ENCODE data around the gene LIPH.

LIPH gene

DNA sequence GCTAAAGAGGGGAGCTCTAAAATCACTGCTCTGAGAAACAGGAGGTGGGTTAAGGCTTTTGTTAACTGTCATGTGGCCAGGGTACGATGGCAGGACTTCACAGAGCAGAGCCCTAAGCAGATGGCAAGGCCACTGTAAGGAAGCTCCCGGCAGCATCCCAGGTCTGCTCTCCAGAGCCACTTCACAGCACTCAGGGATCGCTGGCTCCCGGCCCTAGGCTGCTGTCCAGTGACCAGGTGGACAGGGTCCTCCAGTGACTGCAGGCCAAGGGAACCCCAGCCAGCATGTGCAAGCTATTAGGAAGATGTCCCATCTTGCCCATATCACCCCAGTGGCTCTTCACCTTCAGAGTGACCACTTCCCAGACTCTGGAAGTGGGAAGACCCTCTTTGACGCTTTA lies 63.9 kb downstream of the LIPH start:
- Histone ChIP-seq H3K9me2 (replicated peaks; ENCODE audit: control insufficient read depth, low read length) (no peaks in the 10 kb centered on the region), H3K4me3 (ENCODE audit: low read length) (no peak overlapping the region), H3K9me3 (ENCODE audit: control insufficient read depth, insufficient read depth, low read length) (no peaks in the 10 kb centered on the region), H3K36me3 (ENCODE audit: control insufficient read depth, low read length) (peaks cover 29% of the 10 kb centered on the region), H3K4me2 (ENCODE audit: low read length) (no peak overlapping the region), H3K79me2 (ENCODE audit: control insufficient read depth, low read length) (no peaks in the 10 kb centered on the region), H3F3A (ENCODE audit: control insufficient read depth, insufficient read depth) (no peaks in the 10 kb centered on the region), H4K20me1 (ENCODE audit: control insufficient read depth, insufficient read depth, low read depth, low read length) (no peaks in the 10 kb centered on the region), H3K27ac (ENCODE audit: low read depth, low read length) (no peak overlapping the region), H3K4me1 (ENCODE audit: control insufficient read depth, low read length) (no peaks in the 10 kb centered on the region), H3K27me3 (ENCODE audit: control insufficient read depth, low read length) (no peaks in the 10 kb centered on the region)
- no peak for TF ChIP-seq EZH2phosphoT487 (IDR thresholded peaks at IDR 0.05; ENCODE audit: borderline replicate concordance, low read length)
- TF ChIP-seq, protein P1, sequence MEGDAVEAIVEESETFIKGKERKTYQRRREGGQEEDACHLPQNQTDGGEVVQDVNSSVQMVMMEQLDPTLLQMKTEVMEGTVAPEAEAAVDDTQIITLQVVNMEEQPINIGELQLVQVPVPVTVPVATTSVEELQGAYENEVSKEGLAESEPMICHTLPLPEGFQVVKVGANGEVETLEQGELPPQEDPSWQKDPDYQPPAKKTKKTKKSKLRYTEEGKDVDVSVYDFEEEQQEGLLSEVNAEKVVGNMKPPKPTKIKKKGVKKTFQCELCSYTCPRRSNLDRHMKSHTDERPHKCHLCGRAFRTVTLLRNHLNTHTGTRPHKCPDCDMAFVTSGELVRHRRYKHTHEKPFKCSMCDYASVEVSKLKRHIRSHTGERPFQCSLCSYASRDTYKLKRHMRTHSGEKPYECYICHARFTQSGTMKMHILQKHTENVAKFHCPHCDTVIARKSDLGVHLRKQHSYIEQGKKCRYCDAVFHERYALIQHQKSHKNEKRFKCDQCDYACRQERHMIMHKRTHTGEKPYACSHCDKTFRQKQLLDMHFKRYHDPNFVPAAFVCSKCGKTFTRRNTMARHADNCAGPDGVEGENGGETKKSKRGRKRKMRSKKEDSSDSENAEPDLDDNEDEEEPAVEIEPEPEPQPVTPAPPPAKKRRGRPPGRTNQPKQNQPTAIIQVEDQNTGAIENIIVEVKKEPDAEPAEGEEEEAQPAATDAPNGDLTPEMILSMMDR (IDR thresholded peaks at IDR 0.05; ENCODE audit: low read depth, low read length, poor library complexity, severe bottlenecking), result no peak

- no peaks in the 10 kb centered on the region for H3K79me2 ChIP-seq (ENCODE audit: control insufficient read depth, low read length)
- H3K4me1 ChIP-seq (ENCODE audit: control insufficient read depth, low read length), result peaks cover 5% of the 10 kb centered on the region
- no peaks in the 10 kb centered on the region for H3K27me3 ChIP-seq (ENCODE audit: control insufficient read depth, low read length)
- no peak overlapping the region for H3K4me2 ChIP-seq (ENCODE audit: low read length)
- no peaks in the 10 kb centered on the region for H3F3A ChIP-seq (ENCODE audit: control insufficient read depth, insufficient read depth)
- H3K9me3 ChIP-seq (ENCODE audit: control insufficient read depth, insufficient read depth, low read length), result no peaks in the 10 kb centered on the region
- H3K4me3 ChIP-seq (ENCODE audit: low read length), result no peak overlapping the region
- no peaks in the 10 kb centered on the region for H3K9me2 ChIP-seq (replicated peaks; ENCODE audit: control insufficient read depth, low read length)
- peaks cover 15% of the 10 kb centered on the region for H3K36me3 ChIP-seq (ENCODE audit: control insufficient read depth, low read length)
- no peak overlapping the region for H3K27ac ChIP-seq (ENCODE audit: low read depth, low read length)
- no peak for TF ChIP-seq EZH2phosphoT487 (IDR thresholded peaks at IDR 0.05; ENCODE audit: borderline replicate concordance, low read length)
- TF ChIP-seq, protein P1 (IDR thresholded peaks at IDR 0.05; ENCODE audit: low read depth, low read length, poor library complexity, severe bottlenecking), result no peak
- H4K20me1 ChIP-seq (ENCODE audit: control insufficient read depth, insufficient read depth, low read depth, low read length), result no peaks in the 10 kb centered on the region
These were observed 66.0 kb downstream of the LIPH start for GRCh38 chr3:185486394-185486793.

DNA sequence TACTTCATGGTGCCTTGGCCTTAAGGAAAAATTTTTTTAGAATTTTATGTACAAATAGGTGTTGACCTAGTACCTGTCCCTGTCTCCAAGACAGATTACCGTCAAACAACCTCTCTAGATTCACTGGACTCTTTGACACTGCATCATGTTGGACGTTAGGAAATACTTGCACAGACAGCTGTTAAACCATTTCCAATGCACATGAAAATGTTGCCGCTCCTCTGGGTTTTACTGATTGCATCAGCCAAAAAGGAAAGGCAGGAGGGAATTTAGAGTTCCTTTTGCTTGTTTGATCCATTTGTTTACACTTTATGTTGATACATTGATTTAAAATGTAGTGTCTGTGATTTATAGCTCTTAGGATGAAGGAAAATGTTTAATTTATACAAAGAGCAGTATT lies 68.1 kb downstream of the LIPH start:
- H3K4me3 ChIP-seq (ENCODE audit: low read length), result no peak overlapping the region
- H3K36me3 ChIP-seq (ENCODE audit: control insufficient read depth, low read length), result peaks cover 2% of the 10 kb centered on the region; the same call in 1 of the 2 replicates
- peaks cover 5% of the 10 kb centered on the region for H3K4me1 ChIP-seq (ENCODE audit: control insufficient read depth, low read length)
- no peaks in the 10 kb centered on the region for H3K79me2 ChIP-seq (ENCODE audit: control insufficient read depth, low read length)
- H3K9me3 ChIP-seq (ENCODE audit: control insufficient read depth, insufficient read depth, low read length), result no peaks in the 10 kb centered on the region
- H3K27ac ChIP-seq (ENCODE audit: low read depth, low read length), result no peak overlapping the region
- H3K27me3 ChIP-seq (ENCODE audit: control insufficient read depth, low read length), result no peaks in the 10 kb centered on the region
- H4K20me1 ChIP-seq (ENCODE audit: control insufficient read depth, insufficient read depth, low read depth, low read length), result no peaks in the 10 kb centered on the region
- H3F3A ChIP-seq (ENCODE audit: control insufficient read depth, insufficient read depth), result no peaks in the 10 kb centered on the region
- no peak overlapping the region for H3K4me2 ChIP-seq (ENCODE audit: low read length)
- H3K9me2 ChIP-seq (replicated peaks; ENCODE audit: control insufficient read depth, low read length), result no peaks in the 10 kb centered on the region
- no peak for TF ChIP-seq EZH2phosphoT487 (IDR thresholded peaks at IDR 0.05; ENCODE audit: borderline replicate concordance, low read length)
- TF ChIP-seq, protein P1 (IDR thresholded peaks at IDR 0.05; ENCODE audit: low read depth, low read length, poor library complexity, severe bottlenecking), result no peak
